Esophagus squamous epithelium (tissue), 4 donors: ENCODE results near the gene POU6F2.

Experiments used
- POLR2A ChIP-seq, 4 donors: fragments of 450-650 bp; IDR thresholded peaks; one replicate each; pipeline ENCODE4 v1.6.1; 2017; ENCODE audit warnings: antibody characterized with exemption in 4 of 4, mild to moderate bottlenecking in 4 of 4, moderate library complexity in 3 of 4
- TF ChIP-seq, protein P1 (sequence below), 6 experiments: fragments of 450-650 bp in 4 of 6; fragments of 200-600 bp in 2 of 6; sonication (generic) in 2 of 6; IDR thresholded peaks; one replicate each; pipeline ENCODE4 v1.5.1; 2016 to 2019; ENCODE audit warnings: antibody characterized with exemption in 6 of 6, mild to moderate bottlenecking in 4 of 6, moderate library complexity in 4 of 6

DNA sequence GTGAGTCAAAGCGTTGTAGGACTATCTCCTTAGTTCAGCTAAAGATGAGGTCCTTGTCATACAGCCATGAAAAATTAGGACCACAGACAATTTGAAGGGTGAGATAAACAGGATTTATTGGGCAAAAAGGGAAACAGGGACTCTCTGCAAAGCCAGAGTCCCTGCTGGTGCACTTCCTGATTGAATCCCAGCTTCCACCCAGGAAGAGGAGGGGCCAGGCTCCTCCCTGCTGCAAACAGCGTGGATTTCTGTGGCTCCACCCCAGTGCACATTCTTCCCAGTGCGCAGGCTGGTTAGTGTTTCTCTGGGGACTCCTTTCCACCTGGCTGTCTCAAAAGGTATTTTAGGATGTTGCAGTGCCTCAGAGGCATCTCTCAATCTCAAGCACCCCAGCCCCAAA lies 423.1 kb downstream of the POU6F2 start:
- TF ChIP-seq, protein P1, sequence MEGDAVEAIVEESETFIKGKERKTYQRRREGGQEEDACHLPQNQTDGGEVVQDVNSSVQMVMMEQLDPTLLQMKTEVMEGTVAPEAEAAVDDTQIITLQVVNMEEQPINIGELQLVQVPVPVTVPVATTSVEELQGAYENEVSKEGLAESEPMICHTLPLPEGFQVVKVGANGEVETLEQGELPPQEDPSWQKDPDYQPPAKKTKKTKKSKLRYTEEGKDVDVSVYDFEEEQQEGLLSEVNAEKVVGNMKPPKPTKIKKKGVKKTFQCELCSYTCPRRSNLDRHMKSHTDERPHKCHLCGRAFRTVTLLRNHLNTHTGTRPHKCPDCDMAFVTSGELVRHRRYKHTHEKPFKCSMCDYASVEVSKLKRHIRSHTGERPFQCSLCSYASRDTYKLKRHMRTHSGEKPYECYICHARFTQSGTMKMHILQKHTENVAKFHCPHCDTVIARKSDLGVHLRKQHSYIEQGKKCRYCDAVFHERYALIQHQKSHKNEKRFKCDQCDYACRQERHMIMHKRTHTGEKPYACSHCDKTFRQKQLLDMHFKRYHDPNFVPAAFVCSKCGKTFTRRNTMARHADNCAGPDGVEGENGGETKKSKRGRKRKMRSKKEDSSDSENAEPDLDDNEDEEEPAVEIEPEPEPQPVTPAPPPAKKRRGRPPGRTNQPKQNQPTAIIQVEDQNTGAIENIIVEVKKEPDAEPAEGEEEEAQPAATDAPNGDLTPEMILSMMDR (IDR thresholded peaks at IDR 0.05): no peak
- no peak for TF ChIP-seq POLR2A (IDR thresholded peaks at IDR 0.05)
